Measurements from ENCODE around the gene SH3RF2. TPM values are rescaled to one million over a fixed set of nuclear protein-coding genes. Genes with fewer than 3 reads are reported as not detected.

SH3RF2 gene
- total RNA-seq, 4 donors from 2014 or later, result 19.2 to 97.1 (median 39.1) TPM

GRCh38 chr5:145941096-145941447 lies 4.7 kb downstream of the SH3RF2 start:
- DNase-seq, result no peak
- peak overlapping the region; percentile 82 to 90 (median 84) for H3K27ac ChIP-seq
- H3K9me3 ChIP-seq, result no peaks in the 10 kb centered on the region
- no peaks in the 10 kb centered on the region for H3K36me3 ChIP-seq
- in situ Hi-C loops (cut with MboI; ENCODE audit: low sequenced_read_pairs in 4 of 4), result no loop called here
- H3K27me3 ChIP-seq, result no peaks in the 10 kb centered on the region
- peaks cover 1 to 37% of the 10 kb centered on the region in 2 donors for H3K4me1 ChIP-seq
- no peak for ATAC-seq
- peak overlapping the region in 2 of 4 donors; percentile 10 to 59 for H3K4me3 ChIP-seq
- TF ChIP-seq, protein P1, sequence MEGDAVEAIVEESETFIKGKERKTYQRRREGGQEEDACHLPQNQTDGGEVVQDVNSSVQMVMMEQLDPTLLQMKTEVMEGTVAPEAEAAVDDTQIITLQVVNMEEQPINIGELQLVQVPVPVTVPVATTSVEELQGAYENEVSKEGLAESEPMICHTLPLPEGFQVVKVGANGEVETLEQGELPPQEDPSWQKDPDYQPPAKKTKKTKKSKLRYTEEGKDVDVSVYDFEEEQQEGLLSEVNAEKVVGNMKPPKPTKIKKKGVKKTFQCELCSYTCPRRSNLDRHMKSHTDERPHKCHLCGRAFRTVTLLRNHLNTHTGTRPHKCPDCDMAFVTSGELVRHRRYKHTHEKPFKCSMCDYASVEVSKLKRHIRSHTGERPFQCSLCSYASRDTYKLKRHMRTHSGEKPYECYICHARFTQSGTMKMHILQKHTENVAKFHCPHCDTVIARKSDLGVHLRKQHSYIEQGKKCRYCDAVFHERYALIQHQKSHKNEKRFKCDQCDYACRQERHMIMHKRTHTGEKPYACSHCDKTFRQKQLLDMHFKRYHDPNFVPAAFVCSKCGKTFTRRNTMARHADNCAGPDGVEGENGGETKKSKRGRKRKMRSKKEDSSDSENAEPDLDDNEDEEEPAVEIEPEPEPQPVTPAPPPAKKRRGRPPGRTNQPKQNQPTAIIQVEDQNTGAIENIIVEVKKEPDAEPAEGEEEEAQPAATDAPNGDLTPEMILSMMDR (IDR thresholded peaks at IDR 0.05 in 4 of 5, conservative IDR thresholded peaks at IDR 0.05 in 1 of 5), result no peak
- TF ChIP-seq POLR2A (IDR thresholded peaks at IDR 0.05), result no peak
- intact Hi-C loops (cut with DNase I; ENCODE audit: low total_unique reads), result no loop called here

DNA sequence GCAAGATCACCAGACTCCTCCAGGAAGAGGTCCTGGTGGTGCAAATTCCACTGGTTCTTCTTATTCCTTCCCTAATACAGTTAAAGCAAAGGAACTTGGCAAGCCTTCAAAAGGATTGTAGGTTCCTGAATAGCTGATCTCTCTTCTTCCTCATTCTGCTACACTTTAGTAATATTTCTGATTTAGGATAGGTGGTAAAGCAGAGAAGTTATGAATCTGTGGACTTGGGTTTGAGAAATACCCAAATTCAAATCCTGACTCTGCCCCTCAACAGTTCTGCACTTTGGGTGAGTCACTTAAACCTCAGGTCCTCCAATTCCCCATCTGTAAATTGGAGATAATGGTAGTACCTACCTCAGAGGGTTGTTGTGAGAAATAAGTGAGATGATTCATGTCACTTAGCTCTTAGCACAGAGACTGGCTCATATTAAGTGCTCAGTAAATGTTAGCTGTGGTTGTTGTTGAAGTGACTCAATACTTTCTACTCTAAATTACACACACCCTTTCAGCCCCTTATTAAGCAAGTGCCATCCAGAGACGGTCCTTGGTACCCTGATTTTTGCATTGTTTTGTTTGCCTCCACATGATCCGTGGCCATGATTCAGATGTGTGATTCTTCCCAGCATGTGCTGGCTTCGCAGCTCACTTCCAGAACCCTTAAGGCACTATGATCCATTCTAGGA lies 5.2 kb downstream of the SH3RF2 start:
- intact Hi-C loops (cut with DNase I; ENCODE audit: low total_unique reads) (no loop called here), in situ Hi-C loops (cut with MboI; ENCODE audit: low sequenced_read_pairs in 4 of 4) (no loop called here)
- no peaks in the 10 kb centered on the region for H3K9me3 ChIP-seq
- peak overlapping the region in 1 of 4 donors; percentile 59 for H3K4me3 ChIP-seq
- DNase-seq (no peak), ATAC-seq (no peak)
- H3K36me3 ChIP-seq, result no peaks in the 10 kb centered on the region
- TF ChIP-seq, protein P1 (IDR thresholded peaks at IDR 0.05 in 4 of 5, conservative IDR thresholded peaks at IDR 0.05 in 1 of 5), result no peak
- TF ChIP-seq POLR2A (IDR thresholded peaks at IDR 0.05), result no peak
- no peaks in the 10 kb centered on the region for H3K27me3 ChIP-seq
- H3K27ac ChIP-seq, result peak overlapping the region; percentile 82 to 90 (median 84)
- H3K4me1 ChIP-seq, result peaks cover 0 to 38% of the 10 kb centered on the region in 2 donors

DNA sequence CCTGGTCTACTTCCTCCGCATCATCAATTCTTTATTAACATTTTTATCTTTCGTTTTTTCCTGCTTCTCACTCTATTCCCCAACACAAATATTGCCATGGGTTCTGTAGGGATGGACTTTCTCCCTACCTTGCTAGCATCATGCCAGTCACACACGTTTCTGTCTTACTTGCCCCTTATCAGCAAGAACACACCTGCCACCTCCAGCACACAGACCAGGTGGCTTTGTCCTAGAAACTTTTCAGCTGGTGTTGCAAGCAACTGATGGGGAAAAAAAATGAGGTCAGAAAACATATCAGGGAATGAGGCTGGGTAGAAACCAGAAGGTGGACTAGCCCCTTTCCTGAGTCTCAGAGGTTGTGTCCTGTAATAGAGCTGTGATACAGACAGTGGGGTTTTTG lies 5.8 kb downstream of the SH3RF2 start:
- no peaks in the 10 kb centered on the region for H3K27me3 ChIP-seq
- intact Hi-C loops (cut with DNase I; ENCODE audit: low total_unique reads) (no loop called here), in situ Hi-C loops (cut with MboI; ENCODE audit: low sequenced_read_pairs in 4 of 4) (no loop called here)
- peak overlapping the region; percentile 82 to 90 (median 84) for H3K27ac ChIP-seq
- TF ChIP-seq POLR2A (IDR thresholded peaks at IDR 0.05), result no peak
- TF ChIP-seq, protein P1 (IDR thresholded peaks at IDR 0.05 in 4 of 5, conservative IDR thresholded peaks at IDR 0.05 in 1 of 5), result no peak
- no peak overlapping the region for H3K4me3 ChIP-seq
- H3K4me1 ChIP-seq, result peaks cover 5 to 44% of the 10 kb centered on the region in 2 donors
- H3K36me3 ChIP-seq, result no peaks in the 10 kb centered on the region
- DNase-seq (no peak), ATAC-seq (no peak)
- H3K9me3 ChIP-seq, result no peaks in the 10 kb centered on the region

DNA sequence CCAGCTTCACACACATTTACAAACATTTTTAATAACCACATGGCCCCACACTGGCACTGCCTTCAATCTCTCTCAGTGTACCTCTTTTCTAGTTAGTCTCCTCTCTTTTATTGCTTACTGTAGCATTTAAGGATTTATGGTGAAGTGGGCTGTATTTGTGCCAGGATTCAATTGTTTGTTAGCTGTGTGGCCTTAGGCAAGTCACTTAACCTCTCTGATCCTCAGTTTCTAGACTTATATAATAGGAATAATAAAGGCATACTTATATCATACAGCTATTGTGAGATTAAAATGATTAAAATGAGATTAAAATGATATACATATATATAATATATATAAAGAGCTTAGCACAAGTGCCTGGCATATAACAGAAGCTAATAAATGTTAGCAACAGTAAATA lies 6.4 kb downstream of the SH3RF2 start:
- Histone ChIP-seq H3K4me1 (peaks cover 5 to 48% of the 10 kb centered on the region in 2 donors), H3K27me3 (no peaks in the 10 kb centered on the region), H3K36me3 (no peaks in the 10 kb centered on the region), H3K4me3 (no peak overlapping the region), H3K9me3 (no peaks in the 10 kb centered on the region), H3K27ac (peak overlapping the region; percentile 82 to 90 (median 84))
- DNase-seq, result no peak
- in situ Hi-C loops (cut with MboI; ENCODE audit: low sequenced_read_pairs in 4 of 4) (no loop called here), intact Hi-C loops (cut with DNase I; ENCODE audit: low total_unique reads) (no loop called here)
- no peak for TF ChIP-seq POLR2A (IDR thresholded peaks at IDR 0.05)
- TF ChIP-seq, protein P1 (IDR thresholded peaks at IDR 0.05 in 4 of 5, conservative IDR thresholded peaks at IDR 0.05 in 1 of 5), result no peak
- ATAC-seq, result no peak
